Activated CD8-positive, alpha-beta memory T cell treated with anti-CD3 and anti-CD28 coated beads, Interleukin-2, amount 50 U/mL, for 1 hour (primary cell): ENCODE measurements around the gene TEX26.

Source experiments
- DNase-seq: peaks from one replicate; pipeline ENCODE4 v3.0.0-alpha.2; 2020; ENCODE audit errors: extremely low read depth

TEX26 gene

DNA sequence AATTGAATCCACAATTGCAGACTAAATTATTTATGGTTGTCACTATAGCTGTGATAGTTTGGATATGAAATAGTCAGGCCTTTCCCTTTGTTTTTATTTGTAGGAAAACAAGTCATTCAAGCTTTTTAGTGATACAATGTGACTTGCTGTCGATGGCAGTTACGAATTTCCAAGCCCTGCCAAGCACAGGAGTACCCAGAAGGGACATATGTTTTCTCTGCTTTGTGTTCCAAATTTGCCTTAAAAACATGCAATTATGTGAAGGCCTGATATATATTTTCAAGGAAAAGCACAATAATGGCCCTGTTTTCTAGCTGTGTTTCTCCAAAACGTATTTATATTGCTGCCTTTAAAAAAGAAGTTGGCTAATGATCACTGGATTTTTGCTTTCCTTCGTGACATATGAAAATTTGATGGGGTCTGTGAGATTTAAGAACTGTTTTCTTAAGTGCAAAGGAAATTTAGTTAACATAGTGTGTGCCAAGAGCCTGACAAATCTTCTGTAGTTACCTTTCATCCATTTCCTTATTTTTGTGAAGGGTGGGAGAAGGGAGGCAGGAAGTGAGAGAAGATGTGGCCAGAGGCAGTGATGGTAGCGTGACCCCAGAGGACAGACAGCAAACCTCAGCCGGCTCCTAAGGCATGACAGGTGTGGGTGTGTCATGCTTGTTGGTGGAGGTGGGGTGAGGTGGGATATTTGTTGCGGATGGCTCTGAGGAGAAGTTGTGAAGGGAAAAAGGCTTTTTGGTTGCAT, 79.6 kb downstream of the TEX26 start:
- DNase-seq, result no peak

DNA sequence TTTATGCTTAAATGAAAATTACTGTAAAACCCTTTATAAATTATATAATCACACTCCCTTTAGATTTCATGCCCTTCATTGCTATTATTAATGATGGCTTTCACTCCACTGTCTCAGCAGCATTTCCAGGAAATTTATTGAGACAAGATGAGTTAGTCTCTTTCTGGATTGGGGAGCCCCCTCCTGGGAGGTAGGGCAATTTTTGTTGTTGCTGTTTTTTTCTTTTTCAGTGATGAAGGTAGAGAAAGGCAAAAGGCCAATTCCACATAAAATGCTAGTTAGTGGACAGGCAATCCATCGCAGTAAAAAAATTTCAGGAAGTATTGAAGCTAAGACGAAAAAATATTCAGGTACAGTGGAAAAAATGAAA, 80.2 kb downstream of the TEX26 start:
- DNase-seq, result no peak

DNA sequence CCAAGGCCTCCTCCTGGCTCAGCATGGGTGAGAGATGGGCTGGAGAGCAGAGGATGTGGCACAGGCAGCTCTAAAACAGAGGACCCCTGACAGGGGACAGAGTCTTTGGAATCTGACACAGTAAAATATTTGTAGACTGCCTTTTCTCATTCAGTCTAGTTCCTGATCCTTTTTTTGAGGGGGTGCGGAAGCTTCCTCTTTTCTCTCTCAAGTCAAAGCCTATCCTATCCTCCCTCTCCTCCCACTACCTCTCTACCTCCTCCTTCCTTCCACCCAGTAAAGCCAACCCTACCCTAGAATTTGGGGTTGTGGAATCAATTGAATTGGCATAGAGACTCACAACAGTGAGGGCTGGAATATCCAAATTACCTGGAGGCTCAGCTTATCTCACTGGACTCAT, 82.0 kb downstream of the TEX26 start:
- no peak for DNase-seq

- DNase-seq, result no peak
These were observed 82.7 kb downstream of the TEX26 start for GRCh38 chr13:31015199-31015598.

GRCh38 chr13:31016342-31017325, 84.2 kb downstream of the TEX26 start:
- DNase-seq, result no peak

DNA sequence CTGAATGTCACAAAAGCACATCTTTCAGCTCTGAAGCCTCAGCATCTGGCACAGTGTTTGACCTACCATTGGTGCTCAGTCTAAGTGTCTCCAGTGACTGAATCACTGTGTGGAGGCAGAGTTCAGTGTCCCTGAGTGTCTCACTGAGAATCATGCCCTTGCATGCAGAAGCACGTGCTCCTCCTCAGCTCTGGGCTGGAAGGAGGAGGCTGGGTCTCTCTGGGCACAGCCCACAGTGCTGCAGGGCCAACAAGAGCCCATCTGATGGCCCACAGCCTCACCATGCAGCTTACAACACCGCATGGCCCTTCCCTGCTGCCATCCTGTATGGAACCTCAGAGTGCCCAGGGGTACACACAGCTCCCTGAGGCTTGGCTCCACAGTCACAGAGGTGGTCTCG, 86.1 kb downstream of the TEX26 start:
- DNase-seq, result no peak

DNA sequence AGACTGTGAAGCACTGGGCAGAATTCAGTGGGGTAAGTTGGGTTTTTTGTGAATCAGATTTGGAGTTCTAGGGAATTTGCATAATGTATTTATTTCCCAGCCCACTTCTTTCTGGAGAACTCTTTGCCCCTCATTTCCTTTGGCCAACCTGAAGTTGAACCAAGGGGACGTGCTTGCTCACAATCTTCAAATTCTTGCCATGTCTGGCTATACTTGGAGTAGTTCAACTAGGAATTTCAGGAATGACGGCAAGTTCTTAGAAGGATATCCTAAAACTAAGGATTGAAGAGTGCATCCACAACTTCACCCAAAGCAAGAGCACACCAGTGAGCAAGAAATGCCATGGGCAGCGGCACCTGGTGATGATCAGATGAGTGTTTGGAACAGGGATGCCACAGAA, 88.5 kb downstream of the TEX26 start:
- DNase-seq, result no peak

- no peak for DNase-seq
These were observed 89.9 kb downstream of the TEX26 start for GRCh38 chr13:31022288-31022895.

DNA sequence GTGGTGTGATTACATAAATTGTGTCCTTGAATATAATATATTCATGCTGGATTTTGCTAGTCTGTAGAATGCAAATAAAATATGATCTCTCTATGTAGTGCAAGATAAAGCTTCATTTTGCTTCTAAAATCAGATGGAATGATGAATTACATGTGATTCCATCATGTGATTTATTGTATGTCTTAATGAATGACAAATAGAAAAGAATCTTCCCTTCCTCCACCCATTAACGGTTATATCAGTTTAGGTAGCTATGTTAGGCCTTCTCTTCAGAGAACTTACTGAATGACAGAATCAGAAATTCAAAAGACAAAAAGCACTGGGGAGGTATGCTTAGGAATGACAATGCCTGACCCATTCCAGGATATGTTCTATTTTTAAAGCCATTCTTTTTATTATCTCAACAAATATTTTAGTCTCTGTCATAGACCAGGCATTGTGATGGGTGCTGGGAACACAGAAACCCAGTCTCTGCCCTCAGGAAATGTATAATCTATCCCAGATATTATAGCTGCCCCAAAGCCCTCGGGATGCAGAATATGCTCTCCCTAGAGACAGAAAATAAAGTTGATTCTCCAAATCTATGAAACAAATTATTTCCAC, 90.6 kb downstream of the TEX26 start:
- DNase-seq, result no peak
